ENCODE measurements around the gene ANO2.

The ANO2 gene

GRCh38 chr12:5803532-5803931 lies 141.5 kb downstream of the ANO2 start:
- no peak overlapping the region for H2BK120ac ChIP-seq (ENCODE audit: low read depth, low read length)
- H3K23ac ChIP-seq (ENCODE audit: low read depth, low read length, poor library complexity), result no peak overlapping the region
- no peak for DNase-seq (ENCODE audit: low spot score)
- no peak overlapping the region for H2BK5ac ChIP-seq (ENCODE audit: low read length)
- no peak overlapping the region for H3K27ac ChIP-seq (replicated peaks; ENCODE audit: low read length)
- no peak overlapping the region for H4K8ac ChIP-seq (ENCODE audit: low read depth, low read length)
- H2AK5ac ChIP-seq (ENCODE audit: low read depth, low read length), result no peak overlapping the region
- H3K4me1 ChIP-seq (ENCODE audit: control insufficient read depth in 2 of 2, insufficient read depth in 1 of 2, low read depth in 1 of 2, low read length in 2 of 2), result no peaks in the 10 kb centered on the region
- no peak overlapping the region for H2BK15ac ChIP-seq (ENCODE audit: low read length)
- no peak overlapping the region for H3K4me2 ChIP-seq (ENCODE audit: insufficient read depth, low read length, poor library complexity, severe bottlenecking)
- WGBS, 2 donors (ENCODE audit: extremely low coverage in 2 of 2, insufficient read length in 2 of 2, insufficient replicate concordance in 1 of 2), result no CpG with 5 or more reads among the region's 7 CpGs
- no peak overlapping the region for H3K4me3 ChIP-seq (ENCODE audit: low read length in 2 of 2)
- H3K4ac ChIP-seq (ENCODE audit: low read length), result no peak overlapping the region
- H3K79me1 ChIP-seq (ENCODE audit: low read depth, low read length), result no peaks in the 10 kb centered on the region
- H3K14ac ChIP-seq (ENCODE audit: low read length), result no peak overlapping the region
- no peaks in the 10 kb centered on the region for H3K27me3 ChIP-seq (ENCODE audit: control insufficient read depth in 3 of 3, insufficient read depth in 3 of 3, low read depth in 1 of 3, low read length in 3 of 3)
- H3K36me3 ChIP-seq (replicated peaks in 1 of 2; ENCODE audit: control insufficient read depth in 2 of 2, insufficient read depth in 2 of 2, low read length in 2 of 2), result no peaks in the 10 kb centered on the region
- H2AFZ ChIP-seq (ENCODE audit: low read length), result no peak overlapping the region
- no peak overlapping the region for H4K91ac ChIP-seq (ENCODE audit: low read depth, low read length, poor library complexity)
- H3K9ac ChIP-seq (ENCODE audit: low read depth, low read length, poor library complexity), result no peak overlapping the region
- no peaks in the 10 kb centered on the region for H3K9me3 ChIP-seq (replicated peaks in 1 of 2; ENCODE audit: control insufficient read depth in 2 of 2, insufficient read depth in 1 of 2, low read depth in 1 of 2, low read length in 2 of 2)
- H3K18ac ChIP-seq (ENCODE audit: low read length), result no peak overlapping the region
- H2BK12ac ChIP-seq (ENCODE audit: low read length), result no peak overlapping the region

- H2BK12ac ChIP-seq (ENCODE audit: low read length), result no peak overlapping the region
- no peak overlapping the region for H3K23ac ChIP-seq (ENCODE audit: low read depth, low read length, poor library complexity)
- no peak overlapping the region for H3K4me2 ChIP-seq (ENCODE audit: insufficient read depth, low read length, poor library complexity, severe bottlenecking)
- H3K27ac ChIP-seq (replicated peaks; ENCODE audit: low read length), result no peak overlapping the region
- no peak overlapping the region for H4K91ac ChIP-seq (ENCODE audit: low read depth, low read length, poor library complexity)
- DNase-seq (ENCODE audit: low spot score), result no peak
- H3K14ac ChIP-seq (ENCODE audit: low read length), result no peak overlapping the region
- no peaks in the 10 kb centered on the region for H3K9me3 ChIP-seq (replicated peaks in 1 of 2; ENCODE audit: control insufficient read depth in 2 of 2, insufficient read depth in 1 of 2, low read depth in 1 of 2, low read length in 2 of 2)
- H2BK5ac ChIP-seq (ENCODE audit: low read length), result no peak overlapping the region
- H3K4me1 ChIP-seq (ENCODE audit: control insufficient read depth in 2 of 2, insufficient read depth in 1 of 2, low read depth in 1 of 2, low read length in 2 of 2), result peaks cover 0 to 2% of the 10 kb centered on the region in 2 donors
- no peak overlapping the region for H2BK120ac ChIP-seq (ENCODE audit: low read depth, low read length)
- no peak overlapping the region for H2AK5ac ChIP-seq (ENCODE audit: low read depth, low read length)
- no CpG with 5 or more reads among the region's 12 CpGs for WGBS, 2 donors (ENCODE audit: extremely low coverage in 2 of 2, insufficient read length in 2 of 2, insufficient replicate concordance in 1 of 2)
- H3K4ac ChIP-seq (ENCODE audit: low read length), result no peak overlapping the region
- no peak overlapping the region for H2AFZ ChIP-seq (ENCODE audit: low read length)
- H4K8ac ChIP-seq (ENCODE audit: low read depth, low read length), result no peak overlapping the region
- no peak overlapping the region for H3K18ac ChIP-seq (ENCODE audit: low read length)
- no peak overlapping the region for H3K4me3 ChIP-seq (ENCODE audit: low read length in 2 of 2)
- H3K36me3 ChIP-seq (replicated peaks in 1 of 2; ENCODE audit: control insufficient read depth in 2 of 2, insufficient read depth in 2 of 2, low read length in 2 of 2), result no peaks in the 10 kb centered on the region
- no peaks in the 10 kb centered on the region for H3K79me1 ChIP-seq (ENCODE audit: low read depth, low read length)
- no peak overlapping the region for H3K9ac ChIP-seq (ENCODE audit: low read depth, low read length, poor library complexity)
- no peaks in the 10 kb centered on the region for H3K27me3 ChIP-seq (ENCODE audit: control insufficient read depth in 3 of 3, insufficient read depth in 3 of 3, low read depth in 1 of 3, low read length in 3 of 3)
- no peak overlapping the region for H2BK15ac ChIP-seq (ENCODE audit: low read length)
Measured at GRCh38 chr12:5798242-5799015, 146.6 kb downstream of the ANO2 start.

GRCh38 chr12:5797661-5798060 lies 147.4 kb downstream of the ANO2 start:
- DNase-seq (ENCODE audit: low spot score), result no peak
- Histone ChIP-seq H4K8ac (ENCODE audit: low read depth, low read length) (no peak overlapping the region), H3K4me3 (ENCODE audit: low read length in 2 of 2) (no peak overlapping the region), H3K36me3 (replicated peaks in 1 of 2; ENCODE audit: control insufficient read depth in 2 of 2, insufficient read depth in 2 of 2, low read length in 2 of 2) (no peaks in the 10 kb centered on the region), H3K27ac (replicated peaks; ENCODE audit: low read length) (no peak overlapping the region), H2BK15ac (ENCODE audit: low read length) (no peak overlapping the region), H3K23ac (ENCODE audit: low read depth, low read length, poor library complexity) (no peak overlapping the region), H3K14ac (ENCODE audit: low read length) (no peak overlapping the region), H2BK120ac (ENCODE audit: low read depth, low read length) (no peak overlapping the region), H4K91ac (ENCODE audit: low read depth, low read length, poor library complexity) (no peak overlapping the region), H2AFZ (ENCODE audit: low read length) (no peak overlapping the region), H3K9ac (ENCODE audit: low read depth, low read length, poor library complexity) (no peak overlapping the region), H3K9me3 (replicated peaks in 1 of 2; ENCODE audit: control insufficient read depth in 2 of 2, insufficient read depth in 1 of 2, low read depth in 1 of 2, low read length in 2 of 2) (no peaks in the 10 kb centered on the region), H2BK12ac (ENCODE audit: low read length) (no peak overlapping the region), H3K27me3 (ENCODE audit: control insufficient read depth in 3 of 3, insufficient read depth in 3 of 3, low read depth in 1 of 3, low read length in 3 of 3) (no peaks in the 10 kb centered on the region), H3K4me1 (ENCODE audit: control insufficient read depth in 2 of 2, insufficient read depth in 1 of 2, low read depth in 1 of 2, low read length in 2 of 2) (peaks cover 0 to 2% of the 10 kb centered on the region in 2 donors), H2AK5ac (ENCODE audit: low read depth, low read length) (no peak overlapping the region), H2BK5ac (ENCODE audit: low read length) (no peak overlapping the region), H3K18ac (ENCODE audit: low read length) (no peak overlapping the region), H3K4me2 (ENCODE audit: insufficient read depth, low read length, poor library complexity, severe bottlenecking) (no peak overlapping the region), H3K79me1 (ENCODE audit: low read depth, low read length) (no peaks in the 10 kb centered on the region), H3K4ac (ENCODE audit: low read length) (no peak overlapping the region)
- no CpG with 5 or more reads among the region's 9 CpGs for WGBS, 2 donors (ENCODE audit: extremely low coverage in 2 of 2, insufficient read length in 2 of 2, insufficient replicate concordance in 1 of 2)

GRCh38 chr12:5796959-5797225 lies 148.2 kb downstream of the ANO2 start:
- no peak overlapping the region for H3K23ac ChIP-seq (ENCODE audit: low read depth, low read length, poor library complexity)
- WGBS, 2 donors (ENCODE audit: extremely low coverage in 2 of 2, insufficient read length in 2 of 2, insufficient replicate concordance in 1 of 2), result no CpG with 5 or more reads among the region's 8 CpGs
- H3K9ac ChIP-seq (ENCODE audit: low read depth, low read length, poor library complexity), result no peak overlapping the region
- no peaks in the 10 kb centered on the region for H3K36me3 ChIP-seq (replicated peaks in 1 of 2; ENCODE audit: control insufficient read depth in 2 of 2, insufficient read depth in 2 of 2, low read length in 2 of 2)
- no peak overlapping the region for H2BK120ac ChIP-seq (ENCODE audit: low read depth, low read length)
- no peak overlapping the region for H4K91ac ChIP-seq (ENCODE audit: low read depth, low read length, poor library complexity)
- peaks cover 0 to 2% of the 10 kb centered on the region in 2 donors for H3K4me1 ChIP-seq (ENCODE audit: control insufficient read depth in 2 of 2, insufficient read depth in 1 of 2, low read depth in 1 of 2, low read length in 2 of 2)
- H3K18ac ChIP-seq (ENCODE audit: low read length), result no peak overlapping the region
- H2BK12ac ChIP-seq (ENCODE audit: low read length), result no peak overlapping the region
- no peak overlapping the region for H2BK5ac ChIP-seq (ENCODE audit: low read length)
- no peak overlapping the region for H2AK5ac ChIP-seq (ENCODE audit: low read depth, low read length)
- no peak overlapping the region for H3K4me2 ChIP-seq (ENCODE audit: insufficient read depth, low read length, poor library complexity, severe bottlenecking)
- no peaks in the 10 kb centered on the region for H3K79me1 ChIP-seq (ENCODE audit: low read depth, low read length)
- H3K4ac ChIP-seq (ENCODE audit: low read length), result no peak overlapping the region
- H3K14ac ChIP-seq (ENCODE audit: low read length), result no peak overlapping the region
- no peaks in the 10 kb centered on the region for H3K27me3 ChIP-seq (ENCODE audit: control insufficient read depth in 3 of 3, insufficient read depth in 3 of 3, low read depth in 1 of 3, low read length in 3 of 3)
- no peak overlapping the region for H2AFZ ChIP-seq (ENCODE audit: low read length)
- H4K8ac ChIP-seq (ENCODE audit: low read depth, low read length), result no peak overlapping the region
- no peak overlapping the region for H3K4me3 ChIP-seq (ENCODE audit: low read length in 2 of 2)
- DNase-seq (ENCODE audit: low spot score), result no peak
- no peak overlapping the region for H3K27ac ChIP-seq (replicated peaks; ENCODE audit: low read length)
- H3K9me3 ChIP-seq (replicated peaks in 1 of 2; ENCODE audit: control insufficient read depth in 2 of 2, insufficient read depth in 1 of 2, low read depth in 1 of 2, low read length in 2 of 2), result no peaks in the 10 kb centered on the region
- H2BK15ac ChIP-seq (ENCODE audit: low read length), result no peak overlapping the region
